ENCODE data around the gene CAMKV. TPM values are rescaled to one million over a fixed set of nuclear protein-coding genes. Genes with fewer than 3 reads are reported as not detected.

Gene CAMKV
- total RNA-seq, 3 donors from 2014 or later (not counting 1 experiment from before 2014, with no cell fraction given), result not detected

GRCh38 chr3:49879721-49880120, 10.0 kb upstream of the CAMKV start:
- H3K4me3 Mint-ChIP-seq, result no peak overlapping the region
- intact Hi-C loops (cut with micrococcal nuclease), result no loop called here
- ATAC-seq (no peak), DNase-seq (no peak)
- H3K36me3 Mint-ChIP-seq, result no peaks in the 10 kb centered on the region
- H3K4me3 ChIP-seq (ENCODE audit: low read length), result no peak overlapping the region
- no peak overlapping the region for H3K27ac Mint-ChIP-seq
- H3K36me3 ChIP-seq (ENCODE audit: control insufficient read depth, insufficient read depth, low read length), result no peaks in the 10 kb centered on the region
- no peaks in the 10 kb centered on the region for H3K9me3 ChIP-seq (ENCODE audit: control insufficient read depth, insufficient read depth, low read length)
- H3K9me3 Mint-ChIP-seq, result no peaks in the 10 kb centered on the region
- H3K27ac ChIP-seq (ENCODE audit: low read length), result no peak overlapping the region
- H3K4me1 Mint-ChIP-seq, result no peaks in the 10 kb centered on the region
- H3K27me3 ChIP-seq (ENCODE audit: control insufficient read depth, insufficient read depth, low read length), result no peaks in the 10 kb centered on the region
- H3K4me1 ChIP-seq (ENCODE audit: control insufficient read depth, insufficient read depth, low read length), result no peaks in the 10 kb centered on the region
- no peak for TF ChIP-seq CTCF (IDR thresholded peaks at IDR 0.05)
- H3K27me3 Mint-ChIP-seq (ENCODE audit: low read depth in 2 of 2), result no peaks in the 10 kb centered on the region
- WGBS (ENCODE audit: insufficient coverage), result 65% methylated on average over 2 of the region's 2 CpGs

DNA sequence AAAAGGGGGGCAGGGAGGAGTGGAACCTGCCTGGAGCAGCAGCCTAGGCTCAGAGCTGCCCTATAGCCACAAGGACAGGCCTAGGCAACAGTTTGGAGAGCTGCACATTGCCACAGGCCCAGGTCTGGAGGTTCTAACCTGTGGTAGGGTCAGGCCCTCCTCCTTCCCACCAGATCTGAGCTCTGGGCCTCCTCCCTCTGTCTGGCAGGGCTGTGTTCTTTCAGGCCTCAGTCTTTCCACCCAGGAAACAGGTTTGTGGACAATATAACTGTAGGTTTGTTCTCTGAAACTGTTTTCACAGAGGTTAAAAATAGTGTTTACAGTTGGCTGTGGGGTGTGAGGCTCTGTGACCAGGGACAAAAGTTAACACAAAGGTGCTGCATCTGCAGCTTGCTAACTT, 9.0 kb upstream of the CAMKV start:
- Mint-ChIP-seq H3K4me3 (no peak overlapping the region), H3K27ac (no peak overlapping the region), H3K27me3 (ENCODE audit: low read depth in 2 of 2) (no peaks in the 10 kb centered on the region), H3K4me1 (no peaks in the 10 kb centered on the region), H3K36me3 (no peaks in the 10 kb centered on the region), H3K9me3 (no peaks in the 10 kb centered on the region)
- no peaks in the 10 kb centered on the region for H3K4me1 ChIP-seq (ENCODE audit: control insufficient read depth, insufficient read depth, low read length)
- ATAC-seq, result no peak
- no peak overlapping the region for H3K27ac ChIP-seq (ENCODE audit: low read length)
- H3K4me3 ChIP-seq (ENCODE audit: low read length), result no peak overlapping the region
- no peaks in the 10 kb centered on the region for H3K9me3 ChIP-seq (ENCODE audit: control insufficient read depth, insufficient read depth, low read length)
- no peak for TF ChIP-seq CTCF (IDR thresholded peaks at IDR 0.05)
- no peaks in the 10 kb centered on the region for H3K36me3 ChIP-seq (ENCODE audit: control insufficient read depth, insufficient read depth, low read length)
- intact Hi-C loops (cut with micrococcal nuclease), result no loop called here
- no peaks in the 10 kb centered on the region for H3K27me3 ChIP-seq (ENCODE audit: control insufficient read depth, insufficient read depth, low read length)
- DNase-seq, result no peak

DNA sequence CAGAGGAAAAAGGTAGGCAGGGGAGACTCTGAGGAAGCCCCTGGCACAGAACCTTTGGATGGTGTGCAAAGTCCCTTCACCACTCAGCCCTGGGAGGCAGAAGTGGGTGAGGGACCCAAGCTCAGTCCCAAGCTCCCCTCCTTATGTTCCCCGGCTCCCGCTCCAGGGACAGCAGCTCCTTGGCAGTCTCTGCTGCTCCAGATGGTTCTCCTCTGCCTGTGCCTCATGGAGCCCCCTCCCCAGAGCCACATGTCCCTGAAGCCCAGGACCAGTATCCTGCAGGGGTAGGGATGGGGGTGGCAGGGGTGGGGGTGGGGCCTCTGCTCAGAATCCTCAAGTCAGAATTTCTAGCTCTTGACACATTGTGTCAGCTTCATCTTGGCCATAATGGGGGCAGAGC, 8.0 kb upstream of the CAMKV start:
- no peak overlapping the region for H3K27ac ChIP-seq (ENCODE audit: low read length)
- H3K4me1 ChIP-seq (ENCODE audit: control insufficient read depth, insufficient read depth, low read length), result no peaks in the 10 kb centered on the region
- H3K27me3 Mint-ChIP-seq (ENCODE audit: low read depth in 2 of 2), result no peaks in the 10 kb centered on the region
- DNase-seq (no peak), ATAC-seq (no peak)
- H3K36me3 ChIP-seq (ENCODE audit: control insufficient read depth, insufficient read depth, low read length), result no peaks in the 10 kb centered on the region
- H3K36me3 Mint-ChIP-seq, result no peaks in the 10 kb centered on the region
- H3K9me3 ChIP-seq (ENCODE audit: control insufficient read depth, insufficient read depth, low read length), result no peaks in the 10 kb centered on the region
- H3K9me3 Mint-ChIP-seq, result no peaks in the 10 kb centered on the region
- no peak overlapping the region for H3K27ac Mint-ChIP-seq
- no peak overlapping the region for H3K4me3 ChIP-seq (ENCODE audit: low read length)
- H3K27me3 ChIP-seq (ENCODE audit: control insufficient read depth, insufficient read depth, low read length), result no peaks in the 10 kb centered on the region
- no peak for TF ChIP-seq CTCF (IDR thresholded peaks at IDR 0.05)
- no peak overlapping the region for H3K4me3 Mint-ChIP-seq
- intact Hi-C loops (cut with micrococcal nuclease), result no loop called here
- WGBS (ENCODE audit: insufficient coverage), result 100% methylated on average over 2 of the region's 2 CpGs
- H3K4me1 Mint-ChIP-seq, result no peaks in the 10 kb centered on the region

- no peaks in the 10 kb centered on the region for H3K9me3 Mint-ChIP-seq
- Histone ChIP-seq H3K4me1 (ENCODE audit: control insufficient read depth, insufficient read depth, low read length) (no peaks in the 10 kb centered on the region), H3K9me3 (ENCODE audit: control insufficient read depth, insufficient read depth, low read length) (no peaks in the 10 kb centered on the region), H3K27me3 (ENCODE audit: control insufficient read depth, insufficient read depth, low read length) (no peaks in the 10 kb centered on the region), H3K27ac (ENCODE audit: low read length) (no peak overlapping the region), H3K36me3 (ENCODE audit: control insufficient read depth, insufficient read depth, low read length) (no peaks in the 10 kb centered on the region), H3K4me3 (ENCODE audit: low read length) (no peak overlapping the region)
- no peaks in the 10 kb centered on the region for H3K4me1 Mint-ChIP-seq
- DNase-seq, result no peak
- H3K27me3 Mint-ChIP-seq (ENCODE audit: low read depth in 2 of 2), result peaks cover 5% of the 10 kb centered on the region in 2 donors
- intact Hi-C loops (cut with micrococcal nuclease), result no loop called here
- ATAC-seq, result no peak
- 78% methylated on average over 5 of the region's 5 CpGs for WGBS (ENCODE audit: insufficient coverage)
- TF ChIP-seq CTCF (IDR thresholded peaks at IDR 0.05), result no peak
- no peak overlapping the region for H3K4me3 Mint-ChIP-seq
- no peak overlapping the region for H3K27ac Mint-ChIP-seq
- H3K36me3 Mint-ChIP-seq, result no peaks in the 10 kb centered on the region
Observed at GRCh38 chr3:49876567-49876966, 6.9 kb upstream of the CAMKV start.

Data from natural killer cell (primary cell).